GM20431 (cell line): ENCODE measurements around the gene RXRA.

Experiments
- in situ Hi-C: fragments of 300-500 bp; cut with MseI, MboI; formaldehyde crosslinking; loops from one replicate; pipeline ENCODE4 v1.15.0; 2020; ENCODE audit warnings: low sequenced_read_pairs; ENCODE audit not compliant: unreplicated experiment

RXRA gene

GRCh38 chr9:134361843-134362414 is 35.7 kb downstream of the RXRA start:
- in situ Hi-C loops = no loop called here

GRCh38 chr9:134363450-134363849 is 37.2 kb downstream of the RXRA start:
- in situ Hi-C loops = no loop called here

- in situ Hi-C loops = no loop called here
Observed at GRCh38 chr9:134364391-134365114, 38.3 kb downstream of the RXRA start.

- in situ Hi-C loops = no loop called here
Observed at GRCh38 chr9:134365115-134365596, 38.9 kb downstream of the RXRA start.

GRCh38 chr9:134365791-134366222 is 39.6 kb downstream of the RXRA start:
- in situ Hi-C loops = no loop called here

- in situ Hi-C loops = no loop called here
Observed at GRCh38 chr9:134366223-134367031, 40.2 kb downstream of the RXRA start.

- in situ Hi-C loops = no loop called here
Observed at GRCh38 chr9:134367061-134367460, 40.8 kb downstream of the RXRA start.

- in situ Hi-C loops = no loop called here
Observed at GRCh38 chr9:134367791-134368490, 41.7 kb downstream of the RXRA start.

- in situ Hi-C loops = no loop called here
Observed at GRCh38 chr9:134368571-134368970, 42.3 kb downstream of the RXRA start.

GRCh38 chr9:134369416-134370212 is 43.4 kb downstream of the RXRA start:
- in situ Hi-C loops = no loop called here

GRCh38 chr9:134370213-134370492 is 43.9 kb downstream of the RXRA start:
- in situ Hi-C loops = no loop called here

- in situ Hi-C loops = no loop called here
Observed at GRCh38 chr9:134370638-134371037, 44.4 kb downstream of the RXRA start.

GRCh38 chr9:134371731-134372130 is 45.5 kb downstream of the RXRA start:
- in situ Hi-C loops = no loop called here

GRCh38 chr9:134372581-134373267 is 46.5 kb downstream of the RXRA start:
- in situ Hi-C loops = no loop called here

- in situ Hi-C loops = no loop called here
Observed at GRCh38 chr9:134373269-134373668, 47.0 kb downstream of the RXRA start.

GRCh38 chr9:134373953-134374300 is 47.7 kb downstream of the RXRA start:
- in situ Hi-C loops = no loop called here

- in situ Hi-C loops = no loop called here
Observed at GRCh38 chr9:134374301-134375010, 48.2 kb downstream of the RXRA start.

GRCh38 chr9:134375011-134375390 is 48.7 kb downstream of the RXRA start:
- in situ Hi-C loops = no loop called here
